Measurements from ENCODE around the gene VSIR. TPM values are rescaled to one million over a fixed set of nuclear protein-coding genes. Genes with fewer than 3 reads are reported as not detected.

Gene VSIR
- total RNA-seq, 1 donor from 2014 or later, result 0.29 TPM

DNA sequence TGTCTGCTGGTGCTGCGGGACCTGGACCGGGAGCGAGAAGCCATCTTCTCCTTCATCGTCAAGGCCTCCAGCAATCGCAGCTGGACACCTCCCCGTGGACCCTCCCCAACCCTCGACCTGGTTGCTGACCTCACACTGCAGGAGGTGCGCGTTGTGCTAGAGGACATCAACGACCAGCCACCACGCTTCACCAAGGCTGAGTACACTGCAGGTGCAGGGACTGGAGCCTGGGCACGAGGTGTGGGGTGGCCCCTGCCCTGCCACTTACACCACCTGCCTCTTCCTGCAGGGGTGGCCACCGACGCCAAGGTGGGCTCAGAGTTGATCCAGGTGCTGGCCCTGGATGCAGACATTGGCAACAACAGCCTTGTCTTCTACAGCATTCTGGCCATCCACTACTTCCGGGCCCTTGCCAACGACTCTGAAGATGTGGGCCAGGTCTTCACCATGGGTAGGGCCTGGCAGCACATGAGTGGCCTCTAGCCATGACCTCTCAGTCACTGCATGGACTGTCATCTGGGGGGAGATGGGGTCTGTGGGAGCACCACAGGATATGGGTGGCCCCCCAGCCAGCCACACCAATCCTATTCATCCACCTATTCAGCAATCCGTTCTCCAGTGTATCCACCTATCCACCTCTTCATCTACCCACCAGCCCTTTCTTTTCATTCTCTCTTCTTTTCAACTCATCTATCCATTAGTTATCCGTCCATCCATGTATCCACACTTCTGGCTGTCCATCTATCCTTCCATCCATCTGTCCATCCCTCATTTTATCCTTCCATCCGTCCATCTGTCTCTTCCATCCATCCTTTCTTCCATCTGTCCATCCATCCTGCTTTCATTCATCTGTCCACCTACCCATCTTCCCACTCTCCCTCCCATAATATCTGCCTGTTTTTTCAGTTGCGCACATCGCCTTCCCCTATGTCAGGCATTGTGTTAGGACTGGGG is 34.5 kb upstream of the VSIR start:
- Mint-ChIP-seq H3K9me3 (ENCODE audit: unreplicated experiment) (peaks cover 4% of the 10 kb centered on the region), H3K27me3 (ENCODE audit: unreplicated experiment) (peaks cover 16% of the 10 kb centered on the region), H3K36me3 (ENCODE audit: unreplicated experiment) (peaks cover 4% of the 10 kb centered on the region), H3K4me3 (ENCODE audit: unreplicated experiment) (no peak overlapping the region), H3K27ac (ENCODE audit: unreplicated experiment) (no peak overlapping the region), H3K4me1 (ENCODE audit: low read depth, unreplicated experiment) (peaks cover 12% of the 10 kb centered on the region)
- TF ChIP-seq, protein P1, sequence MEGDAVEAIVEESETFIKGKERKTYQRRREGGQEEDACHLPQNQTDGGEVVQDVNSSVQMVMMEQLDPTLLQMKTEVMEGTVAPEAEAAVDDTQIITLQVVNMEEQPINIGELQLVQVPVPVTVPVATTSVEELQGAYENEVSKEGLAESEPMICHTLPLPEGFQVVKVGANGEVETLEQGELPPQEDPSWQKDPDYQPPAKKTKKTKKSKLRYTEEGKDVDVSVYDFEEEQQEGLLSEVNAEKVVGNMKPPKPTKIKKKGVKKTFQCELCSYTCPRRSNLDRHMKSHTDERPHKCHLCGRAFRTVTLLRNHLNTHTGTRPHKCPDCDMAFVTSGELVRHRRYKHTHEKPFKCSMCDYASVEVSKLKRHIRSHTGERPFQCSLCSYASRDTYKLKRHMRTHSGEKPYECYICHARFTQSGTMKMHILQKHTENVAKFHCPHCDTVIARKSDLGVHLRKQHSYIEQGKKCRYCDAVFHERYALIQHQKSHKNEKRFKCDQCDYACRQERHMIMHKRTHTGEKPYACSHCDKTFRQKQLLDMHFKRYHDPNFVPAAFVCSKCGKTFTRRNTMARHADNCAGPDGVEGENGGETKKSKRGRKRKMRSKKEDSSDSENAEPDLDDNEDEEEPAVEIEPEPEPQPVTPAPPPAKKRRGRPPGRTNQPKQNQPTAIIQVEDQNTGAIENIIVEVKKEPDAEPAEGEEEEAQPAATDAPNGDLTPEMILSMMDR (IDR thresholded peaks at IDR 0.05; ENCODE audit: partially characterized antibody, unreplicated experiment), result no peak
- DNase-seq, result no peak

DNA sequence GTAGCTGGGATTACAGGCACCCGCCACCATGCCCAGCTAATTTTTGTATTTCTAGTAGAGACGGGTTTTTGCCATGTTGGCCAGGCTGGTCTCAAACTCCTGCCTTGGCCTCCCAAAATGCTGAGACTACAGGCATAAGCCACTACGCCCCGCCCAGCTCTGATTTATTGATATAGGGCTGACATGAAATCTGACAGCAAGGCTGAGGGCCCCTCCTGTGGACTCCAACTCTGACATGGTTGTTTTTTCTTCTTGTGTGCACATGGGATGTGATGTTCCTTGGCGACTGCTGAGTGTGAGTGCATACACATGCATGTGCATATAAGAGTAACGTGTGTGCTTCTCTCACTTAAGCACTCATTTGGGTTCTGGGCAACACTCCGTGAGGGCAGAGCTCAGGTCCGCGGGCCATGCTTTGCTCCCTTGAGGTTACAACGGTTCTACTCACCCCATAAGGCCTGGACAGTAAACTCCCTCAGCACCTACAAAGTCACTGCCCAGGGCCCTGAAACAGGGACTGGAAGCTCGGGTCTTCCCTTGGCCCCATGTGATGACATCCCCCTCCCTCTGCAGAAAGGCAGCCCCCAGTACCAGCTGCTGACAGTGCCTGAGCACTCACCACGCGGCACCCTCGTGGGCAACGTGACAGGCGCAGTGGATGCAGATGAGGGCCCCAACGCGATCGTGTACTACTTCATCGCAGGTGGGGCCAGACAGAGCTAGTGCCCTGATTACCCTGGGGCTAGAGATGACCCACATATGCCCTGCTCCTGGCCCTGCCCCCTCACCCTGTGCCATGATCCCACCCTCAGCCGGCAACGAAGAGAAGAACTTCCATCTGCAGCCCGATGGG is 33.6 kb upstream of the VSIR start:
- H3K9me3 Mint-ChIP-seq (ENCODE audit: unreplicated experiment), result peaks cover 4% of the 10 kb centered on the region
- H3K27ac Mint-ChIP-seq (ENCODE audit: unreplicated experiment), result no peak overlapping the region
- peaks cover 4% of the 10 kb centered on the region for H3K36me3 Mint-ChIP-seq (ENCODE audit: unreplicated experiment)
- H3K27me3 Mint-ChIP-seq (ENCODE audit: unreplicated experiment), result peaks cover 14% of the 10 kb centered on the region
- peaks cover 12% of the 10 kb centered on the region for H3K4me1 Mint-ChIP-seq (ENCODE audit: low read depth, unreplicated experiment)
- DNase-seq, result no peak
- H3K4me3 Mint-ChIP-seq (ENCODE audit: unreplicated experiment), result no peak overlapping the region
- TF ChIP-seq, protein P1 (IDR thresholded peaks at IDR 0.05; ENCODE audit: partially characterized antibody, unreplicated experiment), result no peak

DNA sequence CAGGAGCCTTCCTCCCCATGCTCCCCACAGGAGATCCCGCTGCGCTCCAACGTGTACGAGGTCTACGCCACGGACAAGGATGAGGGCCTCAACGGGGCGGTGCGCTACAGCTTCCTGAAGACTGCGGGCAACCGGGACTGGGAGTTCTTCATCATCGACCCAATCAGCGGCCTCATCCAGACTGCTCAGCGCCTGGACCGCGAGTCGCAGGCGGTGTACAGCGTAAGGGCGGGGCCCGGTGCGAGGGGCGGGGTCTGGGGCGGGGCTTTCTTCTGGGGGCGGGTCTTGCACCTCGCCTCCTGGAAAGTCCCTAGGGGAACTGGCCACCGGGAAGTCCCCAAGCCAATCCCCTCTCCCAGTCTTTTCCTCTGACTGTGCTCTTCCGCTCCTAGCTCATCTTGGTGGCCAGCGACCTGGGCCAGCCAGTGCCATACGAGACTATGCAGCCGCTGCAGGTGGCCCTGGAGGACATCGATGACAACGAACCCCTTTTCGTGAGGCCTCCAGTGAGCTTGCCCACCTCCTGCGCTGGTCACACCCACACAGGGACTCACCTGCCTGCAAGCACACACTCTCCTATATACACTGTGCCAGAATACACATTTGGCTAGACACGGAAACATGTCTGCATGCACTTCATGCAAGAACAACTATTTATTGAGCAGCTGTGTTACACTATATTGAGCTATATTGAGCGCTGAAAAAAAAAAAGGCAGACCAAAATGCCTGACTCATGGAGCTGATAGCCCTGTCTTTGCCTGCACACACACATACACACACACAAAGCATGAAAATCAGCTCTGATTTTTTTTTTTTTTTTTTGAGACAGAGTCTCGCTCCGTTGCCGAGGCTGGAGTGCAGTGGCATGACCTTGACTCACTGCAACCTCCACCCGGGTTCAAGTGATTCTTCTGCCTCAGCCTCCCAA is 32.7 kb upstream of the VSIR start:
- Mint-ChIP-seq H3K27ac (ENCODE audit: unreplicated experiment) (no peak overlapping the region), H3K9me3 (ENCODE audit: unreplicated experiment) (peaks cover 4% of the 10 kb centered on the region), H3K27me3 (ENCODE audit: unreplicated experiment) (peaks cover 14% of the 10 kb centered on the region), H3K4me1 (ENCODE audit: low read depth, unreplicated experiment) (peaks cover 12% of the 10 kb centered on the region), H3K4me3 (ENCODE audit: unreplicated experiment) (no peak overlapping the region), H3K36me3 (ENCODE audit: unreplicated experiment) (peaks cover 4% of the 10 kb centered on the region)
- no peak for DNase-seq
- TF ChIP-seq, protein P1 (IDR thresholded peaks at IDR 0.05; ENCODE audit: partially characterized antibody, unreplicated experiment), result no peak

DNA sequence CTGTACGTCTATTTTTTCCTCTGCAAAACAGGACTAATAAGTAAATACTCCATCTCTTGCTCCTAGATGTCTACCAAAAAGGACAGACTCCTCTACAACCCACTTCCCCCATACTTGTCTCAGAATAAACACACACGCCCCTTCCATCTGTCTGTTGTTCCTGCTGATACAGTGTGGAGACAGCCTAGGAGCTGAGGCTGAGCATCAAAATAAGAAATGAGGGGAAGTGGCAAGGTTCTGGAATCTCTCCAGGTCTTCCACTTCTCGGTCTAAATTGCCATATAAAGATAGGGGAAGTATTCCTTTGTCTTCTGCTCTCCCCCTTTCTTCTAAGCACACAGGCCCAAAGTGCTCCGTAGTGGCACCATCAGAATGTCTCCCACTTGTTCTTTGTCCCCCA is 30.8 kb upstream of the VSIR start:
- Mint-ChIP-seq H3K36me3 (ENCODE audit: unreplicated experiment) (peaks cover 4% of the 10 kb centered on the region), H3K27me3 (ENCODE audit: unreplicated experiment) (peaks cover 8% of the 10 kb centered on the region), H3K4me1 (ENCODE audit: low read depth, unreplicated experiment) (peaks cover 12% of the 10 kb centered on the region), H3K9me3 (ENCODE audit: unreplicated experiment) (peaks cover 3% of the 10 kb centered on the region), H3K4me3 (ENCODE audit: unreplicated experiment) (no peak overlapping the region), H3K27ac (ENCODE audit: unreplicated experiment) (no peak overlapping the region)
- no peak for DNase-seq
- TF ChIP-seq, protein P1 (IDR thresholded peaks at IDR 0.05; ENCODE audit: partially characterized antibody, unreplicated experiment), result no peak
